Chondrocyte (in vitro differentiated cells): ENCODE results near the gene ZIC4. TPM values are rescaled to one million over a fixed set of nuclear protein-coding genes. Genes with fewer than 3 reads are reported as not detected.

Experiments
- DNase-seq: peaks from one replicate; pipeline ENCODE4 v3.0.0; 2021; ENCODE audit warnings: mixed read lengths, low spot score
- H3K27ac Mint-ChIP-seq: one replicate; pipeline ENCODE4 v1.8.0; 2021; ENCODE audit warnings: mild to moderate bottlenecking, moderate library complexity, mixed read lengths; ENCODE audit not compliant: unreplicated experiment
- H3K27me3 Mint-ChIP-seq: 2 replicates; pipeline ENCODE4 v1.8.0; 2021; ENCODE audit warnings: low read depth, mixed read lengths
- H3K36me3 Mint-ChIP-seq: 2 replicates; pipeline ENCODE4 v1.8.0; 2021; ENCODE audit warnings: low read depth, mixed read lengths
- H3K4me1 Mint-ChIP-seq: 2 replicates; pipeline ENCODE4 v1.8.0; 2021; ENCODE audit warnings: low read depth, mild to moderate bottlenecking, mixed read lengths
- H3K4me3 Mint-ChIP-seq: one replicate; pipeline ENCODE4 v1.8.0; 2021; ENCODE audit warnings: mild to moderate bottlenecking, moderate library complexity, mixed read lengths; ENCODE audit not compliant: unreplicated experiment
- H3K9me3 Mint-ChIP-seq: 2 replicates; pipeline ENCODE4 v1.8.0; 2021; ENCODE audit warnings: low read depth, mixed read lengths
- CTCF ChIP-seq: fragments of 200-600 bp; sonication (generic); IDR thresholded peaks from 2 replicates; pipeline ENCODE4 v1.5.0; 2021; ENCODE audit warnings: antibody characterized with exemption, mild to moderate bottlenecking, moderate library complexity
- total RNA-seq: library from RNA; stranded (reverse); gene quantifications from 3 replicates; pipeline ENCODE4 v1.2.1, GENCODE V29; 2021

Gene ZIC4
- total RNA-seq, 1 donor from 2014 or later, result 1.7 TPM

- no peak for TF ChIP-seq CTCF
- H3K9me3 Mint-ChIP-seq, result no peaks in the 10 kb centered on the region
- no peak for DNase-seq
- peak overlapping the region; percentile 65 for H3K27ac Mint-ChIP-seq
- peaks cover 42% of the 10 kb centered on the region for H3K4me1 Mint-ChIP-seq
- peaks cover 55% of the 10 kb centered on the region for H3K27me3 Mint-ChIP-seq
- H3K4me3 Mint-ChIP-seq, result peak overlapping the region; percentile 42
- no peaks in the 10 kb centered on the region for H3K36me3 Mint-ChIP-seq
Measured at GRCh38 chr3:147397155-147397874, 9.0 kb downstream of the ZIC4 start.

- no peak for DNase-seq
- H3K36me3 Mint-ChIP-seq, result no peaks in the 10 kb centered on the region
- peaks cover 48% of the 10 kb centered on the region for H3K4me1 Mint-ChIP-seq
- peaks cover 54% of the 10 kb centered on the region for H3K27me3 Mint-ChIP-seq
- no peak overlapping the region for H3K27ac Mint-ChIP-seq
- H3K9me3 Mint-ChIP-seq, result no peaks in the 10 kb centered on the region
- H3K4me3 Mint-ChIP-seq, result peak overlapping the region; percentile 42
- no peak for TF ChIP-seq CTCF
Measured at GRCh38 chr3:147396712-147397046, 9.7 kb downstream of the ZIC4 start.

GRCh38 chr3:147395899-147396711 is 10.2 kb downstream of the ZIC4 start:
- Mint-ChIP-seq H3K9me3 (no peaks in the 10 kb centered on the region), H3K4me3 (peak overlapping the region; percentile 43), H3K27ac (peak overlapping the region; percentile 70), H3K4me1 (peaks cover 53% of the 10 kb centered on the region), H3K27me3 (peaks cover 56% of the 10 kb centered on the region), H3K36me3 (peaks cover 1% of the 10 kb centered on the region)
- no peak for TF ChIP-seq CTCF
- no peak for DNase-seq

- Mint-ChIP-seq H3K27ac (peak overlapping the region; percentile 88), H3K36me3 (peaks cover 1% of the 10 kb centered on the region), H3K27me3 (peaks cover 55% of the 10 kb centered on the region), H3K9me3 (no peaks in the 10 kb centered on the region), H3K4me1 (peaks cover 53% of the 10 kb centered on the region), H3K4me3 (peak overlapping the region; percentile 69)
- no peak for TF ChIP-seq CTCF
- no peak for DNase-seq
Measured at GRCh38 chr3:147394884-147395225, 11.5 kb downstream of the ZIC4 start.

GRCh38 chr3:147393943-147394883 is 12.1 kb downstream of the ZIC4 start:
- Mint-ChIP-seq H3K4me1 (peaks cover 53% of the 10 kb centered on the region), H3K9me3 (no peaks in the 10 kb centered on the region), H3K27me3 (peaks cover 58% of the 10 kb centered on the region), H3K27ac (peak overlapping the region; percentile 88), H3K36me3 (peaks cover 1% of the 10 kb centered on the region), H3K4me3 (peak overlapping the region; percentile 69)
- DNase-seq, result no peak
- TF ChIP-seq CTCF, result no peak
